ENCODE measurements around the gene KLHL2.

- no peak for TF ChIP-seq CTCF (conservative IDR thresholded peaks at IDR 0.05; ENCODE audit: low read depth in 2 of 2)
- TF ChIP-seq POLR2AphosphoS5 (IDR thresholded peaks at IDR 0.05; ENCODE audit: low read depth) = no peak
- no peak for TF ChIP-seq EZH2 (IDR thresholded peaks at IDR 0.05; ENCODE audit: low read depth, unreplicated experiment)
- TF ChIP-seq EZH2phosphoT487 (IDR thresholded peaks at IDR 0.05; ENCODE audit: unreplicated experiment) = no peak
- no peak for TF ChIP-seq ZNF114 (CRISPR knock-in tag; IDR thresholded peaks at IDR 0.05)
- TF ChIP-seq REST (IDR thresholded peaks at IDR 0.05; ENCODE audit: unreplicated experiment) = no peak
- TF ChIP-seq CREB1 (CRISPR knock-in tag; IDR thresholded peaks at IDR 0.05; ENCODE audit: low read depth) = no peak
- no peak for TF ChIP-seq ZNF331 (CRISPR knock-in tag; IDR thresholded peaks at IDR 0.05; ENCODE audit: low read depth)
Observed at GRCh38 chr4:165170819-165171218, 36.5 kb upstream of the KLHL2 start.

Measured in GM23338 (cell line).